Measurements from ENCODE around the gene PPIA.

DNA sequence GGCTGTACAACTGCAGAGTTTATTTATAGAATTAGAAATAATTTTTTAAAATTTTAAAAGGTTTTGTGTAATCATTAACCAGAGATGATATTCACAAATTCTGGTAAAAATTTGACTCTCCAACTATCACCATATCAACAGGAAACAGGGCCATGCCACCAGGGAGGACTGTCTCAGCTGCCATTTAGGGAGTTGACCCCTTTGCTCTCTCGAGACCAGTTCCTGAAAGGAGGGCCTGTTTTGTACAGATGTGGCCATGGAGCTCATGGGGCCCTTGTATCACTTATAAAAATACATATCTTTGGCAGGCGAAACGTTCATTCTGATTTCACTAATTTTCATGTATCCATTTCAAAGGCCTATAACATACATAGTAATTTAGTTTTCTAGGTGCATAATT is 31.1 kb downstream of the PPIA start:
- TF ChIP-seq, protein P1, sequence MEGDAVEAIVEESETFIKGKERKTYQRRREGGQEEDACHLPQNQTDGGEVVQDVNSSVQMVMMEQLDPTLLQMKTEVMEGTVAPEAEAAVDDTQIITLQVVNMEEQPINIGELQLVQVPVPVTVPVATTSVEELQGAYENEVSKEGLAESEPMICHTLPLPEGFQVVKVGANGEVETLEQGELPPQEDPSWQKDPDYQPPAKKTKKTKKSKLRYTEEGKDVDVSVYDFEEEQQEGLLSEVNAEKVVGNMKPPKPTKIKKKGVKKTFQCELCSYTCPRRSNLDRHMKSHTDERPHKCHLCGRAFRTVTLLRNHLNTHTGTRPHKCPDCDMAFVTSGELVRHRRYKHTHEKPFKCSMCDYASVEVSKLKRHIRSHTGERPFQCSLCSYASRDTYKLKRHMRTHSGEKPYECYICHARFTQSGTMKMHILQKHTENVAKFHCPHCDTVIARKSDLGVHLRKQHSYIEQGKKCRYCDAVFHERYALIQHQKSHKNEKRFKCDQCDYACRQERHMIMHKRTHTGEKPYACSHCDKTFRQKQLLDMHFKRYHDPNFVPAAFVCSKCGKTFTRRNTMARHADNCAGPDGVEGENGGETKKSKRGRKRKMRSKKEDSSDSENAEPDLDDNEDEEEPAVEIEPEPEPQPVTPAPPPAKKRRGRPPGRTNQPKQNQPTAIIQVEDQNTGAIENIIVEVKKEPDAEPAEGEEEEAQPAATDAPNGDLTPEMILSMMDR (IDR thresholded peaks at IDR 0.05), result no peak
- TF ChIP-seq POLR2A (IDR thresholded peaks at IDR 0.05) (no peak), POLR2AphosphoS5 (IDR thresholded peaks at IDR 0.05) (no peak)

All from prostate gland (tissue), 2 donors.